HepG2 (cell line): Measurements from ENCODE around the gene ENDOG. TPM values are rescaled to one million over a fixed set of nuclear protein-coding genes. Genes with fewer than 3 reads are reported as not detected.

ENCODE experiments used
- CBX5 ChIP-seq: sonication (generic); formaldehyde crosslinking; IDR thresholded peaks from 2 replicates; pipeline ENCODE4 v1.4.0; 2020; ENCODE audit warnings: missing genetic modification reagents, borderline replicate concordance
- FOXO1 ChIP-seq: sonication (generic); formaldehyde crosslinking; IDR thresholded peaks from 2 replicates; pipeline ENCODE4 v1.4.0; 2020; ENCODE audit warnings: missing genetic modification reagents
- FOXO4 ChIP-seq: sonication (generic); formaldehyde crosslinking; conservative IDR thresholded peaks from 2 replicates; pipeline ENCODE4 v1.8.1; 2023; ENCODE audit warnings: missing genetic modification reagents
- GATAD1 ChIP-seq: IDR thresholded peaks from 2 replicates; pipeline ENCODE4 v1.6.1; 2016; ENCODE audit warnings: missing genetic modification reagents, missing compliant biosample characterization
- KLF11 ChIP-seq: IDR thresholded peaks from 2 replicates; pipeline ENCODE4 v1.6.1; 2016; ENCODE audit warnings: missing compliant biosample characterization
- KLF9 ChIP-seq: IDR thresholded peaks from 2 replicates; pipeline ENCODE4 v1.6.1; 2016; ENCODE audit warnings: low read depth
- MATR3 ChIP-seq: sonication (generic); formaldehyde crosslinking; IDR thresholded peaks from 2 replicates; pipeline ENCODE4 v1.4.0; 2020; ENCODE audit warnings: missing genetic modification reagents
- MIER2 ChIP-seq: IDR thresholded peaks from 2 replicates; pipeline ENCODE4 v1.6.1; 2016; ENCODE audit warnings: missing biosample characterization, missing genetic modification reagents
- PAX8 ChIP-seq: sonication (generic); formaldehyde crosslinking; IDR thresholded peaks from 2 replicates; pipeline ENCODE4 v1.8.0; 2022; ENCODE audit warnings: mild to moderate bottlenecking, missing genetic modification reagents, borderline replicate concordance
- SALL2 ChIP-seq: sonication (generic); formaldehyde crosslinking; IDR thresholded peaks from 2 replicates; pipeline ENCODE4 v1.8.1; 2023; ENCODE audit warnings: mild to moderate bottlenecking, missing genetic modification reagents, inconsistent platforms
- SOX5 ChIP-seq: IDR thresholded peaks from 2 replicates; pipeline ENCODE4 v1.6.1; 2016; ENCODE audit warnings: borderline replicate concordance
- TARDBP ChIP-seq: sonication (generic); formaldehyde crosslinking; IDR thresholded peaks from 2 replicates; pipeline ENCODE4 v1.8.0; 2022; ENCODE audit warnings: mild to moderate bottlenecking, missing genetic modification reagents
- TCF12 ChIP-seq, 2 experiments: fragments of 450-650 bp in 1 of 2; sonication (generic) in 1 of 2; formaldehyde crosslinking in 1 of 2; IDR thresholded peaks; 2 replicates each; pipeline versions ENCODE4 v1.6.1 to v1.8.0; 2017 to 2022; ENCODE audit warnings: antibody characterized with exemption in 1 of 2, mild to moderate bottlenecking in 1 of 2, missing genetic modification reagents in 1 of 2, moderate library complexity in 1 of 2
- ZKSCAN8 ChIP-seq: IDR thresholded peaks from 2 replicates; pipeline ENCODE4 v1.6.1; 2016; ENCODE audit warnings: borderline replicate concordance, missing genetic modification reagents, missing compliant biosample characterization
- ZNF253 ChIP-seq: sonication (generic); formaldehyde crosslinking; IDR thresholded peaks from 2 replicates; pipeline ENCODE4 v1.8.0; 2022; ENCODE audit warnings: mild to moderate bottlenecking, missing genetic modification reagents, borderline replicate concordance
- ZNF331 ChIP-seq: sonication (generic); formaldehyde crosslinking; IDR thresholded peaks from 2 replicates; pipeline ENCODE4 v1.4.0; 2020; ENCODE audit warnings: missing genetic modification reagents
- ZNF468 ChIP-seq: sonication (generic); formaldehyde crosslinking; IDR thresholded peaks from 2 replicates; pipeline ENCODE4 v1.8.0; 2022; ENCODE audit warnings: mild to moderate bottlenecking, moderate library complexity, missing genetic modification reagents
- ZNF749 ChIP-seq: sonication (generic); formaldehyde crosslinking; IDR thresholded peaks from 2 replicates; pipeline ENCODE4 v1.8.0; 2022; ENCODE audit warnings: mild to moderate bottlenecking, missing genetic modification reagents, moderate library complexity, borderline replicate concordance
- ZNF776 ChIP-seq: sonication (generic); formaldehyde crosslinking; IDR thresholded peaks from 2 replicates; pipeline ENCODE4 v1.4.0; 2020; ENCODE audit warnings: mild to moderate bottlenecking, missing genetic modification reagents
- ZSCAN22 ChIP-seq: sonication (generic); formaldehyde crosslinking; IDR thresholded peaks from 2 replicates; pipeline ENCODE4 v1.4.0; 2020; ENCODE audit warnings: mild to moderate bottlenecking, missing genetic modification reagents
- polyA plus RNA-seq, 8 experiments: library from polyadenylated mRNA; depleted of rRNA in 3 of 8; stranded (reverse) in 7 of 8; unstranded in 1 of 8; fragments of >200 nt; fragmentation: Illumina TruSeq in 4 of 8; extraction: Trizol in 4 of 8; gene quantifications; 2 replicates each; pipeline versions ENCODE4 v1.2.1 to v1.2.3, GENCODE V29; 2011 to 2016; ENCODE audit warnings: low read depth in 4 of 8, missing spikeins in 1 of 8, mixed read lengths in 1 of 8; ENCODE audit not compliant: insufficient read depth in 1 of 8
- total RNA-seq, 5 experiments: library from RNA; depleted of rRNA; stranded (reverse); fragments of >200 nt; fragmentation: Illumina TruSeq; extraction: Trizol; gene quantifications; 2 replicates each; pipeline ENCODE4 v1.2.3, GENCODE V29; 2016; ENCODE audit warnings: low read depth in 1 of 5
- TF ChIP-seq, protein P1 (sequence below): sonication (generic); formaldehyde crosslinking; IDR thresholded peaks from 2 replicates; pipeline ENCODE4 v1.4.0; 2020; ENCODE audit warnings: missing genetic modification reagents
- TF ChIP-seq, protein P2 (sequence below): IDR thresholded peaks from 2 replicates; pipeline ENCODE4 v1.6.1; 2012; ENCODE audit warnings: inconsistent platforms
- TF ChIP-seq, protein P3 (sequence below): sonication (generic); formaldehyde crosslinking; IDR thresholded peaks from 2 replicates; pipeline ENCODE4 v1.5.0; 2020; ENCODE audit warnings: missing genetic modification reagents
- TF ChIP-seq, protein P4 (sequence below): sonication (generic); formaldehyde crosslinking; IDR thresholded peaks from 2 replicates; pipeline ENCODE4 v1.5.0; 2020; ENCODE audit warnings: missing genetic modification reagents

Gene ENDOG
- total and polyA plus RNA-seq, 2 of the 13 experiments (the other 11 are each of a cell fraction or from before 2014, with no cell fraction given), result 26.3 to 28.8 TPM

DNA sequence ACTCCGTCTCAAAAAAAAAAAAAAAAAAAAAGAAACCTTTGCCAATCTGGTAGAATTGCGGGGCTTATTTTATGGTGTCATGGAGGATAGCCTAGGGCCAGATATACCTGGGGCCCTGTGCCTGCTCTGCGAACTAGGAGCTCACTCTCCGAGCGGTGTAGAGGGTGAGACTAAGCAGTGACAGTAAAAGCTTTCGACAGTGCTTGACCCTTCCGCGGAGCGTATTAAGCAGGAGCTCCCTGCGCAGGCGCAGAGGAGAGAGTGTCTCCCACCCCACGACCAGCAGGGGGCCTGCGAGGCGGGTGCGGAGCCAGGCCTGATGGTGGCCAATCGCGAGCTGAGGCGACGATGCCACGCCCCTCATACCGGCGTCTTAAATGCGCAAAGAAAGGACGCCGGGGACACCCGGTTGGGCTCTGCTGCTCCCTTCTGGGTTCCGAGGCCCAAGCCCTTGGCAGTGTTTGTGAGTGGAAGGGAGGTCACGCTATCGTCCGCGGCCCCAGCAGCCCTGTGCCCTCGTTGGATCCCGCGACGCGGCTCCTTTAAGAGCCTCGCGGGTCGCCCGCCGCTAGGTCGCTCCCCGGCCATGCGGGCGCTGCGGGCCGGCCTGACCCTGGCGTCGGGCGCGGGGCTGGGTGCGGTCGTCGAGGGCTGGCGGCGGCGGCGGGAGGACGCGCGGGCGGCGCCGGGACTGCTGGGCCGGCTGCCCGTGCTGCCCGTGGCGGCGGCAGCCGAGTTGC lies at the start of gene ENDOG (continued):
- TF ChIP-seq, protein P1, sequence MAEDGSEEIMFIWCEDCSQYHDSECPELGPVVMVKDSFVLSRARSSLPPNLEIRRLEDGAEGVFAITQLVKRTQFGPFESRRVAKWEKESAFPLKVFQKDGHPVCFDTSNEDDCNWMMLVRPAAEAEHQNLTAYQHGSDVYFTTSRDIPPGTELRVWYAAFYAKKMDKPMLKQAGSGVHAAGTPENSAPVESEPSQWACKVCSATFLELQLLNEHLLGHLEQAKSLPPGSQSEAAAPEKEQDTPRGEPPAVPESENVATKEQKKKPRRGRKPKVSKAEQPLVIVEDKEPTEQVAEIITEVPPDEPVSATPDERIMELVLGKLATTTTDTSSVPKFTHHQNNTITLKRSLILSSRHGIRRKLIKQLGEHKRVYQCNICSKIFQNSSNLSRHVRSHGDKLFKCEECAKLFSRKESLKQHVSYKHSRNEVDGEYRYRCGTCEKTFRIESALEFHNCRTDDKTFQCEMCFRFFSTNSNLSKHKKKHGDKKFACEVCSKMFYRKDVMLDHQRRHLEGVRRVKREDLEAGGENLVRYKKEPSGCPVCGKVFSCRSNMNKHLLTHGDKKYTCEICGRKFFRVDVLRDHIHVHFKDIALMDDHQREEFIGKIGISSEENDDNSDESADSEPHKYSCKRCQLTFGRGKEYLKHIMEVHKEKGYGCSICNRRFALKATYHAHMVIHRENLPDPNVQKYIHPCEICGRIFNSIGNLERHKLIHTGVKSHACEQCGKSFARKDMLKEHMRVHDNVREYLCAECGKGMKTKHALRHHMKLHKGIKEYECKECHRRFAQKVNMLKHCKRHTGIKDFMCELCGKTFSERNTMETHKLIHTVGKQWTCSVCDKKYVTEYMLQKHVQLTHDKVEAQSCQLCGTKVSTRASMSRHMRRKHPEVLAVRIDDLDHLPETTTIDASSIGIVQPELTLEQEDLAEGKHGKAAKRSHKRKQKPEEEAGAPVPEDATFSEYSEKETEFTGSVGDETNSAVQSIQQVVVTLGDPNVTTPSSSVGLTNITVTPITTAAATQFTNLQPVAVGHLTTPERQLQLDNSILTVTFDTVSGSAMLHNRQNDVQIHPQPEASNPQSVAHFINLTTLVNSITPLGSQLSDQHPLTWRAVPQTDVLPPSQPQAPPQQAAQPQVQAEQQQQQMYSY (CRISPR knock-in tag), result no peak
- TF ChIP-seq ZNF468 (CRISPR knock-in tag), result no peak
- TF ChIP-seq, protein P2, sequence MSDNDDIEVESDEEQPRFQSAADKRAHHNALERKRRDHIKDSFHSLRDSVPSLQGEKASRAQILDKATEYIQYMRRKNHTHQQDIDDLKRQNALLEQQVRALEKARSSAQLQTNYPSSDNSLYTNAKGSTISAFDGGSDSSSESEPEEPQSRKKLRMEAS, result peak; percentile 49
- TF ChIP-seq FOXO4, result peak; percentile 74; the same call in 1 of the 2 replicates
- peak; percentile 59 for TF ChIP-seq GATAD1 (CRISPR knock-in tag)
- TF ChIP-seq KLF11 (CRISPR knock-in tag), result 0 out of 2 replicates have a peak, but pooled peaks have one; percentile 29
- no peak for TF ChIP-seq SALL2 (CRISPR knock-in tag)
- TF ChIP-seq ZKSCAN8 (CRISPR knock-in tag), result 0 out of 2 replicates have a peak, but pooled peaks have one; percentile 52
- no peak for TF ChIP-seq PAX8
- TF ChIP-seq, protein P3, sequence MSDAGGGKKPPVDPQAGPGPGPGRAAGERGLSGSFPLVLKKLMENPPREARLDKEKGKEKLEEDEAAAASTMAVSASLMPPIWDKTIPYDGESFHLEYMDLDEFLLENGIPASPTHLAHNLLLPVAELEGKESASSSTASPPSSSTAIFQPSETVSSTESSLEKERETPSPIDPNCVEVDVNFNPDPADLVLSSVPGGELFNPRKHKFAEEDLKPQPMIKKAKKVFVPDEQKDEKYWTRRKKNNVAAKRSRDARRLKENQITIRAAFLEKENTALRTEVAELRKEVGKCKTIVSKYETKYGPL, result no peak
- TF ChIP-seq FOXO1 (CRISPR knock-in tag), result no peak; the same call in 1 of the 2 replicates
- peak; percentile 26; the same call in 1 of the 2 replicates for TF ChIP-seq ZNF776 (CRISPR knock-in tag)
- TF ChIP-seq ZNF749, result 0 out of 2 replicates have a peak, but pooled peaks have one; percentile 73
- TF ChIP-seq, protein P4, sequence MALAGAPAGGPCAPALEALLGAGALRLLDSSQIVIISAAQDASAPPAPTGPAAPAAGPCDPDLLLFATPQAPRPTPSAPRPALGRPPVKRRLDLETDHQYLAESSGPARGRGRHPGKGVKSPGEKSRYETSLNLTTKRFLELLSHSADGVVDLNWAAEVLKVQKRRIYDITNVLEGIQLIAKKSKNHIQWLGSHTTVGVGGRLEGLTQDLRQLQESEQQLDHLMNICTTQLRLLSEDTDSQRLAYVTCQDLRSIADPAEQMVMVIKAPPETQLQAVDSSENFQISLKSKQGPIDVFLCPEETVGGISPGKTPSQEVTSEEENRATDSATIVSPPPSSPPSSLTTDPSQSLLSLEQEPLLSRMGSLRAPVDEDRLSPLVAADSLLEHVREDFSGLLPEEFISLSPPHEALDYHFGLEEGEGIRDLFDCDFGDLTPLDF (CRISPR knock-in tag), result no peak
- TF ChIP-seq SOX5 (CRISPR knock-in tag), result peak; percentile 66
- no peak for TF ChIP-seq ZSCAN22 (CRISPR knock-in tag)
- TF ChIP-seq MIER2 (CRISPR knock-in tag), result no peak
- no peak; the same call in 1 of the 2 replicates for TF ChIP-seq CBX5 (CRISPR knock-in tag)
- TF ChIP-seq KLF9, result no peak
- TF ChIP-seq TCF12 (IDR thresholded peaks at IDR 0.05), result no peak
- no peak for TF ChIP-seq TCF12 (CRISPR knock-in tag; IDR thresholded peaks at IDR 0.05)
- TF ChIP-seq ZNF253 (CRISPR knock-in tag), result peak; percentile 60; the same call in 1 of the 2 replicates
- peak; percentile 79 for TF ChIP-seq TARDBP (CRISPR knock-in tag)
- no peak for TF ChIP-seq MATR3 (CRISPR knock-in tag)
- peak; percentile 86 for TF ChIP-seq ZNF331
